ENCODE measurements around the gene OSER1. TPM values are rescaled to one million over a fixed set of nuclear protein-coding genes. Genes with fewer than 3 reads are reported as not detected.

Gene OSER1
- total RNA-seq = 28.0 TPM

DNA sequence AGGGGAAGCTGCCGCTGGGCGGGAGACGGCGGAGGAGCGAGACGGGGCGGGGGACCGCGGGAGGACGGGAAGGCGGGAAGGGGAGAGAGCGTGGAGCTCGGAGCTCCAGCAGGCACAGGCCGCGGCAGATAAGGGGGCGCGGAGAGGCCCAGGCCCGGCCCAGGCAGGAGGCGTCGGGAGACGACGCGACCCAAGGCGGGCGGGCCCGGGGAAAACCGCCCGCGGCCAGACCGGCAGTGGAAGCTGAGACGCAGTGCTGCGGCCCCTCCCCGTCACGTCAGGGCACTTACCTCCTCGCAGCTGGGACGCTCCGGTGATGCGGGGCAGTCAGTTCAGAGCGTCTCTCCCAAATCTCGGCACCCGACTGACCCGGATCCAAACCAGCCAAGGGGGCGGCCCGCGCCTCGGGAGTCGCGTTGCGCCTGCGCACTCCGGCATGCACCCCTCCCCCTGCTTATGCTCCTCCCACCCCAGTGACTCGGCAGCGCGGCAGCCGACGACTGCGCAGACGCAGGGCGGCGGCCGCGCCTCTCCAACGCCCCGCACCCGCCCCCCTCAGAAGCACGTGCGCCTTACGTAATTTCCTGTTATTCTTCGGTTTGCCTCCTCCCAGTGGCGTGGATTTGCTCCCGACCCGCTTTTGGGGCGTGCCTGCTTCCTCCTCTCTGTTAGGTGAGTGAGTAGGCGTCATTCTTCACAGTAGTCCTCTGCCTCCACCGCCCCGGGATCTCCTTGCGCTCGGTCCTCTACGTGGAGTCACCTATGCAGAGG is at the start of gene OSER1:
TSS of gene OSER1 (minus strand) at position 366 of the 771 bp plus-strand sequence. CDS start 3,814 bp downstream, outside the sequence.
- peak; percentile 99 to 100 for DNase-seq (ENCODE audit: extremely low spot score in 2 of 2)
- intact Hi-C loops (cut with DNase I) = no loop called here

DNA sequence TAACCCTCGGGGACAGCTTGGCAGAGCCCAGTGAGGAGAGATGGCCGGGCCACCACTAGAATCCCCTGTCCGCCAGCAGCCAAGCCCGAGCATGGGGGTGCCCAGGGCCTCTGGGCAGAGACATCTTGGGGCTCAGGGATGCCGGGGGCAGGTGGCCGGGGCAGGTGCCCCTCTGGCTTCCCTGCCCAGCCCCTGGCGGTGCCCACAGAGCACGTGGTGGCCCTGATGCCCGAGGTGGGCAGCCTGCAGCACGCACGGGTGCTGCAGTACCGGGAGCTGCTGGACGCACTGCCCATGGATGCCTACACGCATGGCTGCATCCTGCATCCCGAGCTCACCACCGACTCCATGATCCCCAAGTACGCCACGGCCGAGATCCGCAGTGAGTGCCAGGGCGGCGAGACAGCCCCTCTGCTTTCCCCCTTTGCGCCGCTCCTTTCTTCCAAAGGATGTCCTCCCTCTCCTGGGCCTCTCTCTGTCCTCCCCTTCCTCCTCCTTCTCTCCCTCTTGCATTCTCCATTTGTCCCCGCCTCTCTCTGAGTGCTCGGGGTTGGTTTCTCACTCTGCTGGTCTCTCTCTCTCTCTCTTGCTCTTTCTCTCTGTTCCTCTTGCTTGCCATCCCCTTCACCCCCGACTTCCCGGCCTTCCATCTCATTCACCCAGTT is 47.8 kb upstream of the OSER1 start:
- TF ChIP-seq POLR2AphosphoS5 (IDR thresholded peaks at IDR 0.05; ENCODE audit: insufficient read depth in 1 of 2, low read depth in 1 of 2) = no peak
- TF ChIP-seq POLR2A (IDR thresholded peaks at IDR 0.05) = no peak
- TF ChIP-seq, protein P1, sequence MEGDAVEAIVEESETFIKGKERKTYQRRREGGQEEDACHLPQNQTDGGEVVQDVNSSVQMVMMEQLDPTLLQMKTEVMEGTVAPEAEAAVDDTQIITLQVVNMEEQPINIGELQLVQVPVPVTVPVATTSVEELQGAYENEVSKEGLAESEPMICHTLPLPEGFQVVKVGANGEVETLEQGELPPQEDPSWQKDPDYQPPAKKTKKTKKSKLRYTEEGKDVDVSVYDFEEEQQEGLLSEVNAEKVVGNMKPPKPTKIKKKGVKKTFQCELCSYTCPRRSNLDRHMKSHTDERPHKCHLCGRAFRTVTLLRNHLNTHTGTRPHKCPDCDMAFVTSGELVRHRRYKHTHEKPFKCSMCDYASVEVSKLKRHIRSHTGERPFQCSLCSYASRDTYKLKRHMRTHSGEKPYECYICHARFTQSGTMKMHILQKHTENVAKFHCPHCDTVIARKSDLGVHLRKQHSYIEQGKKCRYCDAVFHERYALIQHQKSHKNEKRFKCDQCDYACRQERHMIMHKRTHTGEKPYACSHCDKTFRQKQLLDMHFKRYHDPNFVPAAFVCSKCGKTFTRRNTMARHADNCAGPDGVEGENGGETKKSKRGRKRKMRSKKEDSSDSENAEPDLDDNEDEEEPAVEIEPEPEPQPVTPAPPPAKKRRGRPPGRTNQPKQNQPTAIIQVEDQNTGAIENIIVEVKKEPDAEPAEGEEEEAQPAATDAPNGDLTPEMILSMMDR (IDR thresholded peaks at IDR 0.05) = no peak
- H3K27me3 ChIP-seq = no peaks in the 10 kb centered on the region
- no peaks in the 10 kb centered on the region for H3K36me3 ChIP-seq
- H3K27ac ChIP-seq = no peak overlapping the region
- intact Hi-C loops (cut with DNase I) = no loop called here
- H3K4me3 ChIP-seq = no peak overlapping the region
- no peaks in the 10 kb centered on the region for H3K4me1 ChIP-seq
- DNase-seq (ENCODE audit: extremely low spot score in 2 of 2) = no peak
- H3K9me3 ChIP-seq = no peaks in the 10 kb centered on the region

More for the DNA sequence above, at the start of gene OSER1:
- TF ChIP-seq, protein P1 (IDR thresholded peaks at IDR 0.05) = no peak
- TF ChIP-seq POLR2AphosphoS5 (IDR thresholded peaks at IDR 0.05; ENCODE audit: insufficient read depth in 1 of 2, low read depth in 1 of 2) (peak; percentile 90 to 99), POLR2A (IDR thresholded peaks at IDR 0.05) (peak; percentile 67 to 95)
- Histone ChIP-seq H3K27me3 (no peaks in the 10 kb centered on the region), H3K4me1 (peaks cover 43% of the 10 kb centered on the region), H3K27ac (peak within 1 kb of the TSS; percentile 99), H3K4me3 (peak within 1 kb of the TSS; percentile 69 to 100), H3K9me3 (no peaks in the 10 kb centered on the region), H3K36me3 (no peaks in the 10 kb centered on the region)

DNA sequence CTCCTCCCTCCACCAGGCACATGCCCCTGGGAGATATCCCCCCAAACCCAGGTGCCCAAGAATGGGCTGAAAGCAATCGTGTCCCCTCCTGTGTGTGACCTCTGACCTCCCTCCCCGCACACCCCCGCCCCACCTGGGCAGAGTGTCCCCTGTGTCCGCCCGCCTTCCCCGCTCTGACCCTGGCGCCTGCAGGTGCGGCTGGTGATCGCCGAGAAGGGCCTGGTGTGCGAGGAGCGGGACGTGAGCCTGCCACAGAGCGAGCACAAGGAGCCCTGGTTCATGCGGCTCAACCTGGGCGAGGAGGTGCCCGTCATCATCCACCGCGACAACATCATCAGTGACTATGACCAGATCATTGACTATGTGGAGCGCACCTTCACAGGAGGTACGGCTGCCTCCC is 46.4 kb upstream of the OSER1 start:
- H3K36me3 ChIP-seq = no peaks in the 10 kb centered on the region
- DNase-seq (ENCODE audit: extremely low spot score in 2 of 2) = no peak
- H3K27ac ChIP-seq = no peak overlapping the region
- no peak for TF ChIP-seq POLR2AphosphoS5 (IDR thresholded peaks at IDR 0.05; ENCODE audit: insufficient read depth in 1 of 2, low read depth in 1 of 2)
- TF ChIP-seq, protein P1 (IDR thresholded peaks at IDR 0.05) = no peak
- no peak for TF ChIP-seq POLR2A (IDR thresholded peaks at IDR 0.05)
- no peak overlapping the region for H3K4me3 ChIP-seq
- no peaks in the 10 kb centered on the region for H3K9me3 ChIP-seq
- no peaks in the 10 kb centered on the region for H3K4me1 ChIP-seq
- intact Hi-C loops (cut with DNase I) = no loop called here
- no peaks in the 10 kb centered on the region for H3K27me3 ChIP-seq

DNA sequence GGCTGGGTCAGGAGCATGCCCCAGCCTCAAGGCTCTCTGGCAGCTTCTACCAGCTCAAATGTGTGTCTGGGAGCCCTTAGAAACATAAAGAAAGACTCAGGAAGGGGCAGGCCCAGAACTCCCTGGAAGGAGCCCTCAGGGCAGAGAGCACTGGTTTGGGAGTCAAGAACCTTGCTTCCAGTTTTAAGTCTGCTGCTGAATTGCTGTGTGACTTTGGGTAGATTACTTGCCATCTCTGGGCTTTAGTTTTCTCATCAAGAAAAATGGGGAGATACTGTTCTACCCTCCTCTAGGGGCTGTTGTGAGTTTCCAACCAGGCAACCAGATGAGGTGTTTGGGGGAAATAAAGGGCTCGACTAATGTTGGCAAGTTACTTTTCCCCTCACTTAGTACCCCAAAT is 45.4 kb upstream of the OSER1 start:
- TF ChIP-seq POLR2A (IDR thresholded peaks at IDR 0.05) (no peak), POLR2AphosphoS5 (IDR thresholded peaks at IDR 0.05; ENCODE audit: insufficient read depth in 1 of 2, low read depth in 1 of 2) (no peak)
- TF ChIP-seq, protein P1 (IDR thresholded peaks at IDR 0.05) = no peak
- intact Hi-C loops (cut with DNase I) = no loop called here

DNA sequence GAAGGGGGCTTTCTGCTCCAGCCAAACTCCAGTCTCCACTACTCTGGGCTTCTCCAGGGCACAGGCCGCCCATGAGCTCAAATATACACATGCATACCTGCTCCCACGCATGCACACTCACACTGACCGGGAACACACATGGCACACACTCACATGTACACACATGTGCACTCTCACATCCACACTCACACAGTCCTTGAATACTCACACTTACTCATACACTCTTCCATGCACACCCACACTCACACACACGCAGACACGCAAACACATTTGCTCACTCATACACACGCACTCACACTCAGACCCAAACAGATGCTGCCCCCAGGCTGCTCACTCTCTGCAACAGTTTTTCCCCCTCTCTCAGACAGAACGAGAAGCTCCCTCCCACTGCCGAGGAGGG is 43.5 kb upstream of the OSER1 start:
- TF ChIP-seq, protein P1 (IDR thresholded peaks at IDR 0.05) = no peak
- no peak for TF ChIP-seq POLR2AphosphoS5 (IDR thresholded peaks at IDR 0.05; ENCODE audit: insufficient read depth in 1 of 2, low read depth in 1 of 2)
- no peak for TF ChIP-seq POLR2A (IDR thresholded peaks at IDR 0.05)
- Histone ChIP-seq H3K27ac (no peak overlapping the region), H3K9me3 (no peaks in the 10 kb centered on the region), H3K4me1 (no peaks in the 10 kb centered on the region), H3K36me3 (no peaks in the 10 kb centered on the region), H3K27me3 (no peaks in the 10 kb centered on the region), H3K4me3 (no peak overlapping the region)
- DNase-seq (ENCODE audit: extremely low spot score in 2 of 2) = no peak
- intact Hi-C loops (cut with DNase I) = no loop called here

More for the DNA sequence above, 45.4 kb upstream of the OSER1 start:
- Histone ChIP-seq H3K9me3 (no peaks in the 10 kb centered on the region), H3K4me3 (no peak overlapping the region), H3K27ac (no peak overlapping the region), H3K4me1 (no peaks in the 10 kb centered on the region), H3K27me3 (no peaks in the 10 kb centered on the region), H3K36me3 (no peaks in the 10 kb centered on the region)
- DNase-seq (ENCODE audit: extremely low spot score in 2 of 2) = no peak

All from vagina (tissue), 2 donors.